ENCODE data around the gene SMYD3.
"Not testable (repeated sequence)": the region's sequence is repeated elsewhere in the genome, so short reads cannot be mapped to it uniquely, and the experiment has no call there.

The SMYD3 gene

GRCh38 chr1:246329900-246330299 is 177.2 kb downstream of the SMYD3 start:
- Histone ChIP-seq H3K36me3 (ENCODE audit: control insufficient read depth, insufficient read depth, low read length) (peaks cover 7% of the 10 kb centered on the region), H3K9me3 (ENCODE audit: control insufficient read depth, low read length) (no peaks in the 10 kb centered on the region), H3K4me1 (ENCODE audit: control insufficient read depth, insufficient read depth, low read length, poor library complexity, severe bottlenecking) (peaks cover 4% of the 10 kb centered on the region), H3K4me3 (ENCODE audit: extremely low read depth, insufficient read depth, low read length, poor library complexity, severe bottlenecking) (no peak overlapping the region), H3K27ac (ENCODE audit: low read depth, low read length, severe bottlenecking) (no peak overlapping the region)
- WGBS, 2 experiments (ENCODE audit: insufficient coverage in 2 of 2), result 100% methylated on average over 3 of the region's 4 CpGs; no CpG with 5 or more reads in 1 of the 2 experiments

DNA sequence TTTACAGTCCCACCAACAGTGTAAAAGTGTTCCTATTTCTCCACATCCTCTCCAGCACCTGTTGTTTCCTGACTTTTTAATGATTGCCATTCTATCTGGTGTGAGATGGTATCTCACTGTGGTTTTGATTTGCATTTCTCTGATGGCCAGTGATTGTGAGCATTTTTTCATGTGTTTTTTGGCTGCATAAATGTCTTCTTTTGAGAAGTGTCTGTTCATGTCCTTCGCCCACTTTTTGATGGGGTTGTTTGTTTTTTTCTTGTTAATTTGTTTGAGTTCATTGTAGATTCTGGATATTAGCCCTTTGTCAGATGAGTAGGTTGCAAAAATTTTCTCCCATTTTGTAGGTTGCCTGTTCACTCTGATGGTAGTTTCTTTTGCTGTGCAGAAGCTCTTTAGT is 177.8 kb downstream of the SMYD3 start:
- not testable (repeated sequence) for H3K4me3 ChIP-seq (ENCODE audit: extremely low read depth, insufficient read depth, low read length, poor library complexity, severe bottlenecking); H3K36me3 ChIP-seq (ENCODE audit: control insufficient read depth, insufficient read depth, low read length); H3K4me1 ChIP-seq (ENCODE audit: control insufficient read depth, insufficient read depth, low read length, poor library complexity, severe bottlenecking); H3K9me3 ChIP-seq (ENCODE audit: control insufficient read depth, low read length); H3K27ac ChIP-seq (ENCODE audit: low read depth, low read length, severe bottlenecking)
- WGBS, 2 experiments (ENCODE audit: insufficient coverage in 2 of 2), result no CpG with 5 or more reads among the region's 1 CpG

- Histone ChIP-seq H3K9me3 (ENCODE audit: control insufficient read depth, low read length) (no peaks in the 10 kb centered on the region), H3K27ac (ENCODE audit: low read depth, low read length, severe bottlenecking) (peak overlapping the region; percentile 39), H3K4me3 (ENCODE audit: extremely low read depth, insufficient read depth, low read length, poor library complexity, severe bottlenecking) (no peak overlapping the region), H3K4me1 (ENCODE audit: control insufficient read depth, insufficient read depth, low read length, poor library complexity, severe bottlenecking) (peaks cover under 1% of the 10 kb centered on the region), H3K36me3 (ENCODE audit: control insufficient read depth, insufficient read depth, low read length) (peaks cover under 1% of the 10 kb centered on the region)
- no CpG with 5 or more reads among the region's 12 CpGs for WGBS, 2 experiments (ENCODE audit: insufficient coverage in 2 of 2)
These were observed 182.4 kb downstream of the SMYD3 start for GRCh38 chr1:246324711-246325110.

DNA sequence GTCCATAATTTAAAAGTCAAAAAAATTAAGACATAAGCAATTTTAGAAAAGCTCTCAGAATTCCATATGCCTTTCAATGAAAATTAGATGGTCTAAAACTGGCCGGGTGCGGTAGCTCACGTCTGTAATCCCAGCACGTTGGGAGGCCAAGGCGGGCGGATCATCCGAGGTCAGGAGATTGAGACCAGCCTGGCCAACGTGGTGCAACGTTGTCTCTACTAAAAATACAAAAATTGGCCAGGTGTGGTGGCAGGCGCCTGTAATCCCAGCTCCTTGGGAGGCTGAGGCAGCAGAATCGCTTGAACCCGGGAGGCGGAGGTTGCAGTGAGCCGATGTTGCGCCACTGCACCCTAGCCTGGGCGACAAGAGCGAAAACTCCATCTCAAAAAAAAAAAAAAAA is 183.0 kb downstream of the SMYD3 start:
- not testable (repeated sequence) for H3K4me1 ChIP-seq (ENCODE audit: control insufficient read depth, insufficient read depth, low read length, poor library complexity, severe bottlenecking); H3K27ac ChIP-seq (ENCODE audit: low read depth, low read length, severe bottlenecking); H3K36me3 ChIP-seq (ENCODE audit: control insufficient read depth, insufficient read depth, low read length); H3K9me3 ChIP-seq (ENCODE audit: control insufficient read depth, low read length); H3K4me3 ChIP-seq (ENCODE audit: extremely low read depth, insufficient read depth, low read length, poor library complexity, severe bottlenecking)
- 93 to 96% methylated on average over 12 to 13 of the region's 17 CpGs for WGBS, 2 experiments (ENCODE audit: insufficient coverage in 2 of 2)

GRCh38 chr1:246320286-246320685 is 186.8 kb downstream of the SMYD3 start:
- Histone ChIP-seq H3K4me1 (ENCODE audit: control insufficient read depth, insufficient read depth, low read length, poor library complexity, severe bottlenecking) (peaks cover 3% of the 10 kb centered on the region), H3K9me3 (ENCODE audit: control insufficient read depth, low read length) (no peaks in the 10 kb centered on the region), H3K27ac (ENCODE audit: low read depth, low read length, severe bottlenecking) (no peak overlapping the region), H3K4me3 (ENCODE audit: extremely low read depth, insufficient read depth, low read length, poor library complexity, severe bottlenecking) (no peak overlapping the region), H3K36me3 (ENCODE audit: control insufficient read depth, insufficient read depth, low read length) (no peaks in the 10 kb centered on the region)
- no CpG with 5 or more reads among the region's 4 CpGs for WGBS, 2 experiments (ENCODE audit: insufficient coverage in 2 of 2)

DNA sequence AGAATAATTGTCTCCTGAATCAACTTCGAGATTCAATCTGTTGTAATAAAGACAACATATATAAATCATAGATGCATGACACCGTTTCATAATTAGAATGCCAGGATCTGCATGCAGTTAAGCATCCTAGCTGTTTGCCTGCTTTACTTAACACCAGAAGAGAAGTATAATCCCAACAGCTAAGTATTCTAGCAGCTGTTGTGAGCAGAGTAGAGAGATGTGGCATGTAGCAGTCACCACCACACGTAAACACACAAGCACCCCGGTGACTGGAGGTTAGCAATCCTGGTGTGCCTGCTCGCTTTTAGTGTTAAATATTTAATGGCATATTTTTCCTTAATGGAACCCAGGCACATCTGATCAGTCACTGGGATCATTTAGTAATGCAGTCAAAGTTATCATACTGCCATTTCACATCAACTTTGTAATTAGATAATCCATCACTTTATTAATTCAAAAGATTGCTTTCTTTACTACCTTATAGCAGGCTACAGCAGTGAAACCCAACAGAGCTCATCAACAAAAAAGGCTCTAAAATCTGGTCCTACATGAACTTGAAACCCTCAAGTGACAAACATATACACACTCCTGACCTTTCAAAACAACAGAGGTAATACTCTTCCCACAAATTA is 187.9 kb downstream of the SMYD3 start:
- no peak overlapping the region for H3K4me3 ChIP-seq (ENCODE audit: extremely low read depth, insufficient read depth, low read length, poor library complexity, severe bottlenecking)
- no peak overlapping the region for H3K27ac ChIP-seq (ENCODE audit: low read depth, low read length, severe bottlenecking)
- H3K4me1 ChIP-seq (ENCODE audit: control insufficient read depth, insufficient read depth, low read length, poor library complexity, severe bottlenecking), result peaks cover 3% of the 10 kb centered on the region
- 80% methylated on average over 1 of the region's 5 CpGs; no CpG with 5 or more reads in 1 of the 2 experiments for WGBS, 2 experiments (ENCODE audit: insufficient coverage in 2 of 2)
- no peaks in the 10 kb centered on the region for H3K9me3 ChIP-seq (ENCODE audit: control insufficient read depth, low read length)
- no peaks in the 10 kb centered on the region for H3K36me3 ChIP-seq (ENCODE audit: control insufficient read depth, insufficient read depth, low read length)

DNA sequence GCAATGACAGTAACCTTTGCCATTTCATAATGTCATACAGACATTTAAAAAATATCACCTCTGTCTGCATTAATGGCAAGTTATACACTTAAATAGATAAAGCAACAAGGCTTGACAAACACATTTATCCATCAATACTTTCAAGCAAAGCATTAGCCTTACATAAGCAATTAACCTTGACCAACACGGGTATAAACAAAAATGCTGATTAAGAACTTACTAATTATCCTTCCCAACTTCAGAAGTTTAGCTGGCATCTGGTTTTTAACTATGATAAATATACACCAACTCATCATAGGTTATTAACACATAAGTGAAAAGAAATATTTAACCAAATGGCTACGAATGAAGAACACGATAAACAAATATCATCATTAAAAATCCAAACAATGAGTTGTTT is 188.5 kb downstream of the SMYD3 start:
- Histone ChIP-seq H3K4me3 (ENCODE audit: extremely low read depth, insufficient read depth, low read length, poor library complexity, severe bottlenecking) (no peak overlapping the region), H3K27ac (ENCODE audit: low read depth, low read length, severe bottlenecking) (no peak overlapping the region), H3K36me3 (ENCODE audit: control insufficient read depth, insufficient read depth, low read length) (no peaks in the 10 kb centered on the region), H3K9me3 (ENCODE audit: control insufficient read depth, low read length) (no peaks in the 10 kb centered on the region), H3K4me1 (ENCODE audit: control insufficient read depth, insufficient read depth, low read length, poor library complexity, severe bottlenecking) (peaks cover 3% of the 10 kb centered on the region)
- 100% methylated on average over 1 of the region's 3 CpGs; no CpG with 5 or more reads in 1 of the 2 experiments for WGBS, 2 experiments (ENCODE audit: insufficient coverage in 2 of 2)

- Histone ChIP-seq H3K9me3 (ENCODE audit: control insufficient read depth, low read length) (no peaks in the 10 kb centered on the region), H3K27ac (ENCODE audit: low read depth, low read length, severe bottlenecking) (no peak overlapping the region), H3K4me1 (ENCODE audit: control insufficient read depth, insufficient read depth, low read length, poor library complexity, severe bottlenecking) (peaks cover 3% of the 10 kb centered on the region), H3K4me3 (ENCODE audit: extremely low read depth, insufficient read depth, low read length, poor library complexity, severe bottlenecking) (no peak overlapping the region), H3K36me3 (ENCODE audit: control insufficient read depth, insufficient read depth, low read length) (no peaks in the 10 kb centered on the region)
These were observed 189.1 kb downstream of the SMYD3 start for GRCh38 chr1:246318036-246318359.

- 83% methylated on average over 1 of the region's 4 CpGs; no CpG with 5 or more reads in 1 of the 2 experiments for WGBS, 2 experiments (ENCODE audit: insufficient coverage in 2 of 2)
- H3K27ac ChIP-seq (ENCODE audit: low read depth, low read length, severe bottlenecking), result no peak overlapping the region
- H3K9me3 ChIP-seq (ENCODE audit: control insufficient read depth, low read length), result no peaks in the 10 kb centered on the region
- H3K36me3 ChIP-seq (ENCODE audit: control insufficient read depth, insufficient read depth, low read length), result no peaks in the 10 kb centered on the region
- no peak overlapping the region for H3K4me3 ChIP-seq (ENCODE audit: extremely low read depth, insufficient read depth, low read length, poor library complexity, severe bottlenecking)
- peaks cover 3% of the 10 kb centered on the region for H3K4me1 ChIP-seq (ENCODE audit: control insufficient read depth, insufficient read depth, low read length, poor library complexity, severe bottlenecking)
These were observed 189.6 kb downstream of the SMYD3 start for GRCh38 chr1:246317332-246318035.

DNA sequence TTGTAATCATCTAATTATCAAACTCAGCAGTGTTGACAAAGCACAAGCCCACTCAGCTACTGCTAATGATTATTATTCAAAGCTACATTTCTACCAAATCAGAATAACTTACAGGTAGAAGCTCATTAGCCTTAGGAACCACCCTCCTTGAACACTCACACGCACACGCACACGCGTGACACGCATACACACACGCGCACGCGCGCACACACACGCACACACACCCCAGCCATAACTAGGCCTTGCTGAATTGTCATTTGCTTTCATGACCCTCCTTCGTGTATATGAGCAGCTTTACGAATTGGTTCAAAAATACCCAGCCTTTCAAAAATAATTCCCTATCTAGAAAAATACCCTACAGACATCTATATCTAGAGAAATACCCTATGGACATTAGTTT is 195.6 kb downstream of the SMYD3 start:
- WGBS, 2 experiments (ENCODE audit: insufficient coverage in 2 of 2), result 94 to 99% methylated on average over 13 of the region's 13 CpGs
- Histone ChIP-seq H3K36me3 (ENCODE audit: control insufficient read depth, insufficient read depth, low read length) (no peaks in the 10 kb centered on the region), H3K9me3 (ENCODE audit: control insufficient read depth, low read length) (no peaks in the 10 kb centered on the region), H3K4me3 (ENCODE audit: extremely low read depth, insufficient read depth, low read length, poor library complexity, severe bottlenecking) (no peak overlapping the region), H3K4me1 (ENCODE audit: control insufficient read depth, insufficient read depth, low read length, poor library complexity, severe bottlenecking) (no peaks in the 10 kb centered on the region), H3K27ac (ENCODE audit: low read depth, low read length, severe bottlenecking) (no peak overlapping the region)

DNA sequence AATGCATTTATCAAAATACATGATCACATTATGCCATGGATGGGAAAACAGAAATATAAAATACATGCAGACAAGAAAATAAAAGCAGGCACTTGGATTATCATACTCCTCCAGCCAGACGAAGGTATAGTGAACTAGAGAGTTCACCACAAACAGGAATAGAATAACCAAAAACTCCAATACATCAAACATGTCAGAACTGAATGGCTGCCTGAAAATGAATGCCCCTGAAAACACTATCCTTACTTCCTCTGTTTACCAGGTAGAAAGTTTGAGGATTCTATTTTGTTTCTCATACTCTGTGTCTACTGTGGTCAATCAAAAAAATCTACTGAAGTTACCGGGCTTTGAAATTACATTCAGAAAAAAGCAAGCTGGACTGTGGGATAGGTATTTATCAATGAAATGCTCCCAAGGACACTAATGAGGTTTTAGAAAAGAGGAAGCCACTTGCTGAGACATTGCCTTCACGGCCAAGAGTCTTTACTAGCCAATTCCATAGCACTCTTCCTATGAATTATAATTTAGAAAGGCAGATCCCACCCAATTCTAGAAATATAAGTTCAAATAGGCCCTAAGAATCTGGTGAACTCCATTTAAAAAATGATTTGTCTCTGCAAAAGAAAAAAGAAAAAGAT is 197.7 kb downstream of the SMYD3 start:
- no peaks in the 10 kb centered on the region for H3K36me3 ChIP-seq (ENCODE audit: control insufficient read depth, insufficient read depth, low read length)
- H3K4me3 ChIP-seq (ENCODE audit: extremely low read depth, insufficient read depth, low read length, poor library complexity, severe bottlenecking), result no peak overlapping the region
- H3K9me3 ChIP-seq (ENCODE audit: control insufficient read depth, low read length), result no peaks in the 10 kb centered on the region
- no peaks in the 10 kb centered on the region for H3K4me1 ChIP-seq (ENCODE audit: control insufficient read depth, insufficient read depth, low read length, poor library complexity, severe bottlenecking)
- no peak overlapping the region for H3K27ac ChIP-seq (ENCODE audit: low read depth, low read length, severe bottlenecking)
- WGBS, 2 experiments (ENCODE audit: insufficient coverage in 2 of 2), result 85% methylated on average over 2 of the region's 3 CpGs; no CpG with 5 or more reads in 1 of the 2 experiments

Measured in mesodermal cell (in vitro differentiated cells).